T-helper 9 cell (primary cell): ENCODE measurements around the gene IFT22.
"Not testable (repeated sequence)": the region's sequence is repeated elsewhere in the genome, so short reads cannot be mapped to it uniquely, and the experiment has no call there.

Experiments used
- DNase-seq: peaks from one replicate; pipeline ENCODE4 v3.0.0-alpha.2; 2020

Gene IFT22

DNA sequence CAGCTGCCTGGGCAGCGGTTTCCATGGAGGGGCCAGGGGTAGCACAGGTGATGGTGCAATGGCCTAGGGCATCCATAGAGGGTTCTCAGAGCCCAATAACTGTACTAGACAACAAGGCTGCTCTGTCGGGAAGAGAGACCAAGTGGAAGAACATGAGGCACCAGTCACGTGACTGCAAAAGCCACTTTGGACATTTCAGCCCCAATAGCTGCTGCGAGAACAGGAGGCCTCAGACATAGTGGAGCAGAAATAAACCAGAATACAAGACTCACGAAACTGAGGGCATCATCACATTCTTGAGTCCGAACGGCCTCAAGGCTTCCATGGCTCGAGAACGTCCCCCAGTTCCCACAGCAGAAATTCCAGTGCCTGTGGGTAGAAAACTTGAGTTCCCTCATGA, 44.5 kb downstream of the IFT22 start:
- no peak for DNase-seq

- DNase-seq: no peak
These were observed 48.4 kb downstream of the IFT22 start for GRCh38 chr7:101273206-101273605.

GRCh38 chr7:101271021-101271420, 50.6 kb downstream of the IFT22 start:
- DNase-seq: no peak

DNA sequence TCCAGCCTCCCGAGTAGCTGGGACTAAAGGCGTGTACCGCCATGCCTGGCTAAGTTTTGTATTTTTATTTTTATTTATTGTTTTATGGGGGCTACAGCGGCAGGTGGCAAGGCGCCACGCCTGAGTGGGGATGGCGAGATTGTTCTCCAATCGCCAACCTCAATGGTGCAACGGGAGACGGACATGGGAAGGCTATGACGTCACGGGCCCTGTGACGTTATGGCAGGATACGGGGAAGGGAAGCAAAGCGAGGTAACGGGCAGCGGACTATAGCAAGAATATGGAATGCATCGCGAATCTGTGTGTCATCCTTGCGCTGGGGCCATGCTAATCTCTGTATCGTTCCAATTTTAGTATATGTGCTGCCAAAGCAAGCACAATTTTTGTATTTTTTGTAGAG, 51.9 kb downstream of the IFT22 start:
- no peak for DNase-seq

- no peak for DNase-seq
These were observed 55.7 kb downstream of the IFT22 start for GRCh38 chr7:101265622-101266516.

DNA sequence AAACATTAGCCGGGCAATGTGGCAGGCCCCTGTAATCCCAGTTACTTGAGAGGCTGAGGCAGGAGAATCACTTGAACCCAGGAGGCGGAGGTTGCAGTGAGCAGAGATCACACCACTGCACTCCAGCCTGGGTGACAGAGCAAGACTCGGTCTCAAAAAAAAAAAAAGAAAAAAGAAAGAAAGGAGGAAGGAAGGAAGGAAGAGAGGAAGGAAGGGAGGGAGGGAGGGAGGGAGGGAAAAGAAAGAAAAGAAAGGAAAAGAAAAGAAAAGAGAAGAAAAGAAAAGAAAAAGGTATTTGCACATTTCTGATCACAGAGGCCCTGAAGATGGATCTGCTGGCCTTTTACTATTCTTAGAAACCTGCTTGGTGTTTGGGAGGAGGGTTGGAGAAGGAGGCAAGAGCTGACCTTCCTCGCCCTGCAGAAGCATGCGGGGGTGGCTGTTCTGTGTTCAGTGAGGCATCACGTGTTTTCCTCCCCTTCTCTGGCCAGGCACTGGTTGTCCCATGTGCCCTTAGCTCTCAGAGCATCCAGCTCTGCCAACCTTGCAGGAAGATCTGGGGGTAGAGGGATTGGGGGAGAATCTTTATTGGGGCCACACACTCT, 57.4 kb downstream of the IFT22 start:
- not testable (repeated sequence) for DNase-seq
